ENCODE results near the gene KLF11.

KLF11 gene

GRCh38 chr2:10043256-10043905 is at the start of gene KLF11:
TSS of gene KLF11 (plus strand) at chr2:10043550. CDS start at chr2:10043717, 167 bp downstream.
- H3K27ac Mint-ChIP-seq: peak within 1 kb of the TSS; percentile 92
- peak within 1 kb of the TSS; percentile 83 for H3K4me3 Mint-ChIP-seq
- peaks cover 25% of the 10 kb centered on the region for H3K4me1 Mint-ChIP-seq

GRCh38 chr2:9994462-9994861 is 48.9 kb upstream of the KLF11 start:
- Mint-ChIP-seq H3K27me3 (no peaks in the 10 kb centered on the region), H3K36me3 (peaks cover 3% of the 10 kb centered on the region), H3K4me1 (no peaks in the 10 kb centered on the region), H3K4me3 (no peak overlapping the region), H3K9me3 (no peaks in the 10 kb centered on the region), H3K27ac (peak overlapping the region; percentile 43)

More at GRCh38 chr2:10043256-10043905, at the start of gene KLF11:
- Mint-ChIP-seq H3K36me3 (no peaks in the 10 kb centered on the region), H3K9me3 (no peaks in the 10 kb centered on the region), H3K27me3 (no peaks in the 10 kb centered on the region)

GRCh38 chr2:9995059-9995458 is 48.3 kb upstream of the KLF11 start:
- no peaks in the 10 kb centered on the region for H3K27me3 Mint-ChIP-seq
- H3K4me3 Mint-ChIP-seq: no peak overlapping the region
- H3K4me1 Mint-ChIP-seq: no peaks in the 10 kb centered on the region
- H3K27ac Mint-ChIP-seq: peak overlapping the region; percentile 43
- H3K9me3 Mint-ChIP-seq: no peaks in the 10 kb centered on the region
- H3K36me3 Mint-ChIP-seq: peaks cover 3% of the 10 kb centered on the region

- H3K4me1 Mint-ChIP-seq: no peaks in the 10 kb centered on the region
- H3K9me3 Mint-ChIP-seq: no peaks in the 10 kb centered on the region
- peaks cover 3% of the 10 kb centered on the region for H3K36me3 Mint-ChIP-seq
- no peaks in the 10 kb centered on the region for H3K27me3 Mint-ChIP-seq
- H3K4me3 Mint-ChIP-seq: no peak overlapping the region
- H3K27ac Mint-ChIP-seq: no peak overlapping the region
These were observed 47.0 kb upstream of the KLF11 start for GRCh38 chr2:9996321-9996720.

DNA sequence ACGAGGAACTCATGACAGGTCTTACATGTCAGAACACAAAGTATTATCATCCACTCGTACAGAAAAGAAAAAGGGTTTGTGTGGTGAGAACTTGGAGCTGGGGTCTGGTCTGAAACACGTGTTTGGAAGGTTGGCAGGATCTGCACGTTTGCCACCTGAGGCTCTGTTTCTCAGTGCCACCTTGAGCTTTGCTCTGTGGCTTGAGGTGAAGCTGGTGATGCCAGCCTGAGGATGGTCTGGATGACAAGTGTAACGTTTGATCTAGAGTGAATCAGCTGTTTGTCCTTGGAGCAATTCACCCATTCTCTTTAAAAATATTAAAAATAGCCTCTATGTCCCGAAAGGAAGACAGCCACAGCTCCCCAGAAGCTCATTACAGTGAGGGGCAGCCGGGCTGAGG is 45.4 kb upstream of the KLF11 start:
- Mint-ChIP-seq H3K4me3 (no peak overlapping the region), H3K36me3 (peaks cover 3% of the 10 kb centered on the region), H3K4me1 (no peaks in the 10 kb centered on the region), H3K9me3 (no peaks in the 10 kb centered on the region), H3K27me3 (no peaks in the 10 kb centered on the region), H3K27ac (no peak overlapping the region)

DNA sequence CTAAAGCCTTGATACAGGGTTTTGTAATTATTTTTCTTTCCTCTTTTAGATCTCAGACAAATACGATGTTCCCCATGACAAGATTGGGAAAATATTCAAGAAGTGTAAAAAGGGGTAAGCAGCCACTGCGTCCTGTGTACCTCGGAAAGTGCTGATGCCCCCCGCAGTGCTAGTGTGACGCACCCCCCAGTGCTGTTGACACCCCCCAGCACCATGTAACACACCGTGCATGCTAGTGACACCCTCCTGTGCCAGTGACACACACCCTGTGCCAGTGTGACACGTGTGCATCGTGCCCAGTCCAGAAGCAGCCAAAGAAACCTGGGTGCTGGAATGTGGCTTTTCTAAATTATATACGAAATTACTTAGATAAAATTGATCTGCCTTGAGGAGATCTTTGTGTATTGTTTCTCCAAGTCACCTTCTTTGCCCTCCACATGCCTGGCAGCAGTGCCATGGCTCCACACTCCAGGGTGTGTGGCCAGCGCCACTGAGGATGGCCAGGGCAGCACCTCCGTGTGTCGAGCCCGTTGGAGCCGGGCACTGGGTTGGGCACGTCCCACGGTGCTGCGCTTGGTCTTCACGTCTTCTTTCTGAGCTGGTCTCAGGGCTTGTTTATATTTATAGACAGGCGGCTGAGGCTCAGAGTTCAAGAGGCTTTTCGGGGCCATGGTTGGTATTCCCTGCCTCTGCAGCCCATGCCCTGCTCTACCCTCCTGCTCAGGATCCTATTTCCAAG is 44.3 kb upstream of the KLF11 start:
- no peaks in the 10 kb centered on the region for H3K27me3 Mint-ChIP-seq
- H3K4me3 Mint-ChIP-seq: no peak overlapping the region
- no peak overlapping the region for H3K27ac Mint-ChIP-seq
- no peaks in the 10 kb centered on the region for H3K4me1 Mint-ChIP-seq
- peaks cover 3% of the 10 kb centered on the region for H3K36me3 Mint-ChIP-seq
- H3K9me3 Mint-ChIP-seq: no peaks in the 10 kb centered on the region

- H3K4me1 Mint-ChIP-seq: no peaks in the 10 kb centered on the region
- no peak overlapping the region for H3K27ac Mint-ChIP-seq
- H3K27me3 Mint-ChIP-seq: no peaks in the 10 kb centered on the region
- peaks cover 3% of the 10 kb centered on the region for H3K36me3 Mint-ChIP-seq
- no peak overlapping the region for H3K4me3 Mint-ChIP-seq
- no peaks in the 10 kb centered on the region for H3K9me3 Mint-ChIP-seq
These were observed 43.7 kb upstream of the KLF11 start for GRCh38 chr2:9999693-10000092.

DNA sequence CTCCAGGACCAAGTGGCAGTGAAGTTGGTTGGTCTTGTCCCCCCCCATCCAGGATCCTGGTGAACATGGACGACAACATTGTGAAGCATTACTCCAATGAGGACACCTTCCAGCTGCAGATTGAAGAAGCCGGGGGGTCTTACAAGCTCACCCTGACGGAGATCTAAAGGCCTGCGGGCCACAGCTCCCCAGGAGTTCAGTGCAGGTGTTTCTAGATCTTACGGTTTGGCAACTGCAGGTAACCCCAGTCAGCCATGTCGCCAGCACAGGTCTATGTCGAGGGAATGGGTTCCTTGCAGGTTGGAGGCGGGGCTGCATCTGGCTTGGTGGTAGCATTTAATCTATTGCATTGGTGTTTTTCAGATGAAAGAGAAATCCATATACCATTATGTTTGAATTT is 42.8 kb upstream of the KLF11 start:
- Mint-ChIP-seq H3K4me1 (no peaks in the 10 kb centered on the region), H3K4me3 (no peak overlapping the region), H3K9me3 (no peaks in the 10 kb centered on the region), H3K27ac (no peak overlapping the region), H3K36me3 (no peaks in the 10 kb centered on the region), H3K27me3 (no peaks in the 10 kb centered on the region)

DNA sequence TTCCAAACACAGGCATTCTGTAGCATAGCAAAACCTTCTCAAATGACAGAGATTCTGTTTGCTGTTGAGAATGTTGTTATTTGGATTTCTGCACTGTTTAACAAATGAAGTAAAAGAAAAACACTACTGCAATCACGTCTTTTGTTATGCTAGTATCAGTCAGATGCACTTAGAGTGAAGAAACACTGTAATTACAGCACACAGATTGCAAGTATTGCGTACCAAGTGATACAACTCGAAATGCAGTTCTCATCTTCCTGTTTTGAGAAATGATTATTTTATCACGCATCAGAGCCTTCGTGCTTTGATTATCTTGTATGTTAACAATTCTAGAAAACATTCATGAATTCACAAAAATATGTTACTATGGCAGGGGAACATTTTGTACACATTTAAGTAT is 41.8 kb upstream of the KLF11 start:
- H3K36me3 Mint-ChIP-seq: no peaks in the 10 kb centered on the region
- H3K9me3 Mint-ChIP-seq: no peaks in the 10 kb centered on the region
- no peaks in the 10 kb centered on the region for H3K4me1 Mint-ChIP-seq
- peaks cover 2% of the 10 kb centered on the region for H3K27me3 Mint-ChIP-seq
- no peak overlapping the region for H3K4me3 Mint-ChIP-seq
- H3K27ac Mint-ChIP-seq: no peak overlapping the region

GRCh38 chr2:10002109-10002508 is 41.2 kb upstream of the KLF11 start:
- Mint-ChIP-seq H3K27ac (no peak overlapping the region), H3K36me3 (no peaks in the 10 kb centered on the region), H3K4me1 (no peaks in the 10 kb centered on the region), H3K9me3 (no peaks in the 10 kb centered on the region), H3K27me3 (peaks cover 3% of the 10 kb centered on the region), H3K4me3 (no peak overlapping the region)

GRCh38 chr2:10002681-10003080 is 40.7 kb upstream of the KLF11 start:
- H3K4me1 Mint-ChIP-seq: no peaks in the 10 kb centered on the region
- peaks cover 4% of the 10 kb centered on the region for H3K27me3 Mint-ChIP-seq
- H3K4me3 Mint-ChIP-seq: no peak overlapping the region
- no peaks in the 10 kb centered on the region for H3K36me3 Mint-ChIP-seq
- no peaks in the 10 kb centered on the region for H3K9me3 Mint-ChIP-seq
- no peak overlapping the region for H3K27ac Mint-ChIP-seq

GRCh38 chr2:10003206-10004125 is 39.9 kb upstream of the KLF11 start:
- Mint-ChIP-seq H3K36me3 (no peaks in the 10 kb centered on the region), H3K4me1 (no peaks in the 10 kb centered on the region), H3K4me3 (no peak overlapping the region), H3K9me3 (no peaks in the 10 kb centered on the region), H3K27ac (no peak overlapping the region), H3K27me3 (peaks cover 8% of the 10 kb centered on the region)

- H3K4me3 Mint-ChIP-seq: no peak overlapping the region
- H3K9me3 Mint-ChIP-seq: no peaks in the 10 kb centered on the region
- no peaks in the 10 kb centered on the region for H3K4me1 Mint-ChIP-seq
- H3K36me3 Mint-ChIP-seq: no peaks in the 10 kb centered on the region
- H3K27ac Mint-ChIP-seq: no peak overlapping the region
- peaks cover 8% of the 10 kb centered on the region for H3K27me3 Mint-ChIP-seq
These were observed 38.9 kb upstream of the KLF11 start for GRCh38 chr2:10004401-10004800.

DNA sequence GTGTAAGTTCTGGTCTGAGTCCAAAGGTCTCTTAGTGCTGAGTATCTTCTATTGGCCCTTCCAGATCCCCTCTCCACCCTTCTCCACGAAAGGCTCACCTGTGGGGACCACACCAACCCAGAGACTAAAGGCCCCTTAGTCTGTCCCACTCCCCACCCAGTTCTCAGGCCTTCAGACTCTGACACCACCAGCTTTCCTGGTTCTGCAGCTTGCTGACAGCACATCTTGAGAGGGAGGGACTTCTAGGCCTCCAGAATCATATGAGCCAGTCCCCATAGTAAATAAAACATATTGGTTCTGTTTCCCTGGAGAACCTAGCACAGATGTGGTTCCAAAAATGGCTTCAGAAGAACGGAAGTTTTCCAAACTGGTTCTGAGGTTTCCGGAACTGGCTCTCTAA is 38.5 kb upstream of the KLF11 start:
- Mint-ChIP-seq H3K27me3 (peaks cover 8% of the 10 kb centered on the region), H3K4me3 (no peak overlapping the region), H3K27ac (no peak overlapping the region), H3K9me3 (no peaks in the 10 kb centered on the region), H3K36me3 (no peaks in the 10 kb centered on the region), H3K4me1 (no peaks in the 10 kb centered on the region)

DNA sequence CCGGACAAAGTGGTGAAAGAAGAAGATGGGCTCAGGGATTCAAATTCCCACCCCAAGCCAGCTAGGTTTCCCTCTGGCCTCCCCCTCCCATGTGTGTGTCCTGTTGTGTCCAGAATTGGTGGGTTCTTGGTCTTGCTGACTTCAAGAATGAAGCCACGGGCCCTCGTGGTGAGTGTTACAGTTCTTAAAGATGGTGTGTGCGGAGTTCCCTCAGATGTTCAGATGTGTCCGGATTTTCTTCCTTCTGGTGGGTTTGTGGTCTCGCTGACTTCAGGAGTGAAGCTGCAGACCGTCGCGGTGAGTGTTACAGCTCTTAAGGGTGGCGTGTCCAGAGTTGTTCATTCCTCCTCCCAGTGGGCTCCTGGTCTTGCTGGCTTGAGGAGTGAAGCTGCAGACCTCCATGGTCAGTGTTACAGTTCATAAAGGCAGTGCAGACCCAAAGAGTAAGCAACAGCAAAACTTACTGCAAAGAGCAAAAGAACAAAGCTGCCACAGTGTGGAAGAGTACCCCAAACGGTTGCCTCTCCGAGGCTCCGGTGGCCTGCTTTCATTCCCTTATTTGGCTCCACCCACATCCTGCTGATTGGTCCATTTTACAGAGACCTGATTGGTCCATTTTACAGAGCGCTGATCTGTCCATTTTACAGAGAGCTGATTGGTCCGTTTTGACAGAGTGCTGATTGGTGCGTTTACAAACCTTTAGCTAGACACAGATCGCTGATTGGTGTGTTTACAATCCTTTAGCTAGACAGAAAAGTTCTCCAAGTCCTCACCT is 37.7 kb upstream of the KLF11 start:
- Mint-ChIP-seq H3K36me3 (no peaks in the 10 kb centered on the region), H3K4me1 (no peaks in the 10 kb centered on the region), H3K27ac (no peak overlapping the region), H3K4me3 (no peak overlapping the region), H3K27me3 (peaks cover 8% of the 10 kb centered on the region), H3K9me3 (no peaks in the 10 kb centered on the region)

Measured in activated naive CD4-positive, alpha-beta T cell treated with anti-CD3 and anti-CD28 coated beads, Interleukin-2, amount 50 U/mL, for 24 hours (primary cell).